Measurements from ENCODE around the gene IFFO2.

IFFO2 gene

DNA sequence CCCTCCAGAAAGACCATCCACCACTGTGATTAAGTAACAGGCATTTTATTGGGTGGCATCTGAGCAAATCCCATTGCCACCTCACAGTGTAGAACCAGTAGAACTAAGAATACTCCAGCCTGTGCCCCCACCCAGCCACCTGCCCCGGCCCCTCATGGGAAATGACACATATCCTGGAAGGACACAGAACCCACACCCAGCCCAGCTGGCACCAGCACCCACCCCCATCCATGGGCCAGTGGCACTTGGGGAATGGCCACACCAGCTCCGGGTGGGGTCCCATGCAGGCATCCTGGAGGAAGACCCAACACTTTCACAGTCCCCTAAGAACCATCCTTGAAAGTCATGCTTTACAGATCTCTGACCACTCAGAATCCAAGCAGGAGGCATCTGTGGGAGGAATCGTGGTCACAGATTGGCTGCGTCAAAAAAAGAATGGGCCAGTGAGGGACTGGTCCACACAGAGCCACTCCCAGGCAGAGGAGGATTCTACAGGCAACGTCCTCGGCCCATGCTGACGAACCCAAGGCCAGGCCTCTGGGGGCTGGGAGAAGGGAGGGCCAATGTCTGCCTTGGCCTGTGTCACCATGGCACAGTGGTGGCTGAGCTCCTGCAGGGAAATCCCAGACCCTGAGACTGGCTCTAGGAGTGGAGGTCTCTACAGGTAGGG is 84.9 kb downstream of the IFFO2 start:
- TF ChIP-seq MAX (IDR thresholded peaks at IDR 0.05), result no peak
- no peak for TF ChIP-seq ZBTB7A (IDR thresholded peaks at IDR 0.05; ENCODE audit: low read depth)
- TF ChIP-seq, protein P1, sequence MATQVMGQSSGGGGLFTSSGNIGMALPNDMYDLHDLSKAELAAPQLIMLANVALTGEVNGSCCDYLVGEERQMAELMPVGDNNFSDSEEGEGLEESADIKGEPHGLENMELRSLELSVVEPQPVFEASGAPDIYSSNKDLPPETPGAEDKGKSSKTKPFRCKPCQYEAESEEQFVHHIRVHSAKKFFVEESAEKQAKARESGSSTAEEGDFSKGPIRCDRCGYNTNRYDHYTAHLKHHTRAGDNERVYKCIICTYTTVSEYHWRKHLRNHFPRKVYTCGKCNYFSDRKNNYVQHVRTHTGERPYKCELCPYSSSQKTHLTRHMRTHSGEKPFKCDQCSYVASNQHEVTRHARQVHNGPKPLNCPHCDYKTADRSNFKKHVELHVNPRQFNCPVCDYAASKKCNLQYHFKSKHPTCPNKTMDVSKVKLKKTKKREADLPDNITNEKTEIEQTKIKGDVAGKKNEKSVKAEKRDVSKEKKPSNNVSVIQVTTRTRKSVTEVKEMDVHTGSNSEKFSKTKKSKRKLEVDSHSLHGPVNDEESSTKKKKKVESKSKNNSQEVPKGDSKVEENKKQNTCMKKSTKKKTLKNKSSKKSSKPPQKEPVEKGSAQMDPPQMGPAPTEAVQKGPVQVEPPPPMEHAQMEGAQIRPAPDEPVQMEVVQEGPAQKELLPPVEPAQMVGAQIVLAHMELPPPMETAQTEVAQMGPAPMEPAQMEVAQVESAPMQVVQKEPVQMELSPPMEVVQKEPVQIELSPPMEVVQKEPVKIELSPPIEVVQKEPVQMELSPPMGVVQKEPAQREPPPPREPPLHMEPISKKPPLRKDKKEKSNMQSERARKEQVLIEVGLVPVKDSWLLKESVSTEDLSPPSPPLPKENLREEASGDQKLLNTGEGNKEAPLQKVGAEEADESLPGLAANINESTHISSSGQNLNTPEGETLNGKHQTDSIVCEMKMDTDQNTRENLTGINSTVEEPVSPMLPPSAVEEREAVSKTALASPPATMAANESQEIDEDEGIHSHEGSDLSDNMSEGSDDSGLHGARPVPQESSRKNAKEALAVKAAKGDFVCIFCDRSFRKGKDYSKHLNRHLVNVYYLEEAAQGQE (IDR thresholded peaks at IDR 0.05; ENCODE audit: low read depth), result no peak
- no peak for TF ChIP-seq TCF12 (IDR thresholded peaks at IDR 0.05; ENCODE audit: low read depth)
- no peak for TF ChIP-seq EGR1 (IDR thresholded peaks at IDR 0.05)
- TF ChIP-seq TAF1 (IDR thresholded peaks at IDR 0.05; ENCODE audit: low read depth), result no peak
- TF ChIP-seq, protein P2, sequence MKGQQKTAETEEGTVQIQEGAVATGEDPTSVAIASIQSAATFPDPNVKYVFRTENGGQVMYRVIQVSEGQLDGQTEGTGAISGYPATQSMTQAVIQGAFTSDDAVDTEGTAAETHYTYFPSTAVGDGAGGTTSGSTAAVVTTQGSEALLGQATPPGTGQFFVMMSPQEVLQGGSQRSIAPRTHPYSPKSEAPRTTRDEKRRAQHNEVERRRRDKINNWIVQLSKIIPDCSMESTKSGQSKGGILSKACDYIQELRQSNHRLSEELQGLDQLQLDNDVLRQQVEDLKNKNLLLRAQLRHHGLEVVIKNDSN (IDR thresholded peaks at IDR 0.05), result no peak
- no peak for TF ChIP-seq EP300 (IDR thresholded peaks at IDR 0.05; ENCODE audit: borderline replicate concordance)
- no peak for TF ChIP-seq TEAD4 (IDR thresholded peaks at IDR 0.05)
- TF ChIP-seq YY1 (IDR thresholded peaks at IDR 0.05; ENCODE audit: low read depth), result no peak
- TF ChIP-seq RAD21 (IDR thresholded peaks at IDR 0.05; ENCODE audit: low read depth), result no peak
- no peak for TF ChIP-seq NFIC (IDR thresholded peaks at IDR 0.05)

GRCh38 chr1:18870957-18871356 is 85.5 kb downstream of the IFFO2 start:
- TF ChIP-seq TCF12 (IDR thresholded peaks at IDR 0.05; ENCODE audit: low read depth) (no peak), RAD21 (IDR thresholded peaks at IDR 0.05; ENCODE audit: low read depth) (no peak), TEAD4 (IDR thresholded peaks at IDR 0.05) (no peak), MAX (IDR thresholded peaks at IDR 0.05) (no peak), EGR1 (IDR thresholded peaks at IDR 0.05) (no peak), FOXM1 (IDR thresholded peaks at IDR 0.05; ENCODE audit: borderline replicate concordance, low read depth) (no peak), ZBTB7A (IDR thresholded peaks at IDR 0.05; ENCODE audit: low read depth) (no peak), CREB1 (IDR thresholded peaks at IDR 0.05; ENCODE audit: low read depth) (no peak), TAF1 (IDR thresholded peaks at IDR 0.05; ENCODE audit: low read depth) (no peak), CEBPB (IDR thresholded peaks at IDR 0.05) (no peak), YY1 (IDR thresholded peaks at IDR 0.05; ENCODE audit: low read depth) (no peak), NFIC (IDR thresholded peaks at IDR 0.05) (no peak), EP300 (IDR thresholded peaks at IDR 0.05; ENCODE audit: borderline replicate concordance) (no peak)
- TF ChIP-seq, protein P1 (IDR thresholded peaks at IDR 0.05; ENCODE audit: low read depth), result no peak
- TF ChIP-seq, protein P2 (IDR thresholded peaks at IDR 0.05), result no peak

- TF ChIP-seq TCF12 (IDR thresholded peaks at IDR 0.05; ENCODE audit: low read depth) (no peak), EGR1 (IDR thresholded peaks at IDR 0.05) (no peak), CEBPB (IDR thresholded peaks at IDR 0.05) (no peak), RAD21 (IDR thresholded peaks at IDR 0.05; ENCODE audit: low read depth) (no peak), FOXM1 (IDR thresholded peaks at IDR 0.05; ENCODE audit: borderline replicate concordance, low read depth) (no peak), YY1 (IDR thresholded peaks at IDR 0.05; ENCODE audit: low read depth) (no peak), CREB1 (IDR thresholded peaks at IDR 0.05; ENCODE audit: low read depth) (no peak), TEAD4 (IDR thresholded peaks at IDR 0.05) (no peak), MAX (IDR thresholded peaks at IDR 0.05) (no peak), EP300 (IDR thresholded peaks at IDR 0.05; ENCODE audit: borderline replicate concordance) (no peak), TAF1 (IDR thresholded peaks at IDR 0.05; ENCODE audit: low read depth) (no peak), ZBTB7A (IDR thresholded peaks at IDR 0.05; ENCODE audit: low read depth) (no peak), NFIC (IDR thresholded peaks at IDR 0.05) (no peak)
- TF ChIP-seq, protein P1 (IDR thresholded peaks at IDR 0.05; ENCODE audit: low read depth), result no peak
- TF ChIP-seq, protein P2 (IDR thresholded peaks at IDR 0.05), result no peak
Measured at GRCh38 chr1:18869847-18870594, 86.5 kb downstream of the IFFO2 start.

Measured in Ishikawa (cell line).